Lung (tissue), 12 donors: ENCODE results near the gene LARGE1. TPM values are rescaled to one million over a fixed set of nuclear protein-coding genes. Genes with fewer than 3 reads are reported as not detected.

ENCODE experiments used
- ATAC-seq: fragments of 200-7000 bp; cut with Tn5 transposase; one replicate; pipeline ENCODE4 v1.9.1; 2020; ENCODE audit warnings: moderate number of reproducible peaks; ENCODE audit not compliant: insufficient read depth, low FRiP score
- DNase-seq, 3 donors: peaks; one replicate each; pipeline ENCODE4 v3.0.0-alpha.2; 2013 to 2017
- H3K27ac ChIP-seq, 2 donors: one replicate each; pipeline ENCODE4 v1.5.1; 2013; ENCODE audit warnings: mild to moderate bottlenecking in 2 of 2, moderate library complexity in 2 of 2, control low read depth in 1 of 2, inconsistent platforms in 1 of 2, low read depth in 1 of 2, low read length in 1 of 2
- H3K27me3 ChIP-seq, 3 donors: one replicate each; pipeline ENCODE4 v1.5.1; 2013; ENCODE audit warnings: low read length in 2 of 3; ENCODE audit not compliant: control insufficient read depth in 3 of 3, insufficient read depth in 3 of 3
- H3K36me3 ChIP-seq, 4 donors: one replicate each; pipeline ENCODE4 v1.5.1; 2013; ENCODE audit warnings: low read length in 4 of 4, mild to moderate bottlenecking in 1 of 4, moderate library complexity in 1 of 4; ENCODE audit not compliant: control insufficient read depth in 4 of 4, insufficient read depth in 4 of 4
- H3K4me1 ChIP-seq, 5 donors: one replicate each; pipeline ENCODE4 v1.5.1; 2013; ENCODE audit warnings: low read length in 5 of 5, mild to moderate bottlenecking in 2 of 5, moderate library complexity in 1 of 5; ENCODE audit not compliant: control insufficient read depth in 5 of 5, insufficient read depth in 5 of 5
- H3K4me3 ChIP-seq: one replicate; pipeline ENCODE4 v1.5.1; 2013; ENCODE audit warnings: mild to moderate bottlenecking, control low read depth, moderate library complexity
- H3K9ac ChIP-seq, 2 donors: one replicate each; pipeline ENCODE4 v1.5.1; 2013; ENCODE audit warnings: low read length in 2 of 2, control low read depth in 1 of 2; ENCODE audit not compliant: insufficient read depth in 1 of 2
- H3K9me3 ChIP-seq, 4 donors: one replicate each; pipeline ENCODE4 v1.5.1; 2013; ENCODE audit warnings: low read length in 3 of 4, mild to moderate bottlenecking in 1 of 4, moderate library complexity in 1 of 4; ENCODE audit not compliant: control insufficient read depth in 4 of 4, insufficient read depth in 3 of 4
- CTCF ChIP-seq: IDR thresholded peaks from 2 replicates; pipeline ENCODE4 v1.5.1; 2012; ENCODE audit warnings: mild to moderate bottlenecking; ENCODE audit errors: control extremely low read depth, extremely low read depth
- WGBS, 2 donors: extraction: QIAGEN DNeasy Blood & Tissue Kit; methylation state at CpG; one replicate each; pipeline ENCODE4 v1.1.7; 2013; 5-methylcytosine and 5-hydroxymethylcytosine counted together
- polyA plus RNA-seq, 2 donors: library from polyadenylated mRNA; stranded (reverse); fragments of 200-250 nt; gene quantifications; one replicate each; pipeline ENCODE4 v1.2.1, GENCODE V29; 2013
- total RNA-seq, 2 donors: library from RNA; depleted of rRNA in 1 of 2; stranded (reverse); fragments of >200 nt in 1 of 2; gene quantifications; one replicate each; pipeline ENCODE4 v1.2.1, GENCODE V29; 2014 to 2021
- donor health status: control.
- donor health status: control.
- donor health status: Bipolar disorder and iron deficiency.
- donor health status: healthy.
- donor health status: DM: yes; HTN: yes; CAD: no.

LARGE1 gene
- total and polyA plus RNA-seq, 4 donors = 2.9 to 41.1 (median 15.4) TPM

GRCh38 chr22:33897448-33897835 is 22.8 kb downstream of the LARGE1 start:
- Histone ChIP-seq H3K27ac (peak overlapping the region in 1 of 2 donors; percentile 58), H3K27me3 (no peaks in the 10 kb centered on the region), H3K9me3 (peaks cover 0 to 3% (median 0%) of the 10 kb centered on the region in 4 donors), H3K4me1 (peaks cover 0 to 53% (median 11%) of the 10 kb centered on the region in 5 donors), H3K9ac (no peak overlapping the region), H3K4me3 (no peak overlapping the region), H3K36me3 (no peaks in the 10 kb centered on the region)
- 90 to 91% methylated on average over 8 of the region's 8 CpGs for WGBS, 2 donors
- ATAC-seq (no peak), DNase-seq (no peak)
- no peak for TF ChIP-seq CTCF

GRCh38 chr22:33896575-33897447 is 23.5 kb downstream of the LARGE1 start:
- Histone ChIP-seq H3K4me1 (peaks cover 0 to 48% (median 8%) of the 10 kb centered on the region in 5 donors), H3K36me3 (no peaks in the 10 kb centered on the region), H3K27me3 (no peaks in the 10 kb centered on the region), H3K9me3 (peaks cover 0 to 5% (median 0%) of the 10 kb centered on the region in 4 donors), H3K9ac (no peak overlapping the region), H3K27ac (peak overlapping the region in 1 of 2 donors; percentile 58), H3K4me3 (no peak overlapping the region)
- ATAC-seq (no peak), DNase-seq (no peak)
- no peak for TF ChIP-seq CTCF
- WGBS, 2 donors = 70 to 78% methylated on average over 12 of the region's 12 CpGs

GRCh38 chr22:33896154-33896553 is 24.1 kb downstream of the LARGE1 start:
- Histone ChIP-seq H3K9me3 (peaks cover 0 to 5% (median 0%) of the 10 kb centered on the region in 4 donors), H3K27me3 (no peaks in the 10 kb centered on the region), H3K4me3 (no peak overlapping the region), H3K27ac (peak overlapping the region in 1 of 2 donors; percentile 46), H3K9ac (no peak overlapping the region), H3K4me1 (peaks cover 0 to 48% (median 8%) of the 10 kb centered on the region in 5 donors), H3K36me3 (no peaks in the 10 kb centered on the region)
- DNase-seq = no peak
- no peak for ATAC-seq
- no peak for TF ChIP-seq CTCF
- 89 to 92% methylated on average over 3 of the region's 3 CpGs for WGBS, 2 donors
